Subcutaneous abdominal adipose tissue (tissue), 5 donors: Measurements from ENCODE around the gene GPR17.

ENCODE experiments used
- H3K27ac ChIP-seq: one replicate; pipeline ENCODE4 v1.7.0; 2013; ENCODE audit warnings: low read depth, mild to moderate bottlenecking, inconsistent platforms, low read length, moderate library complexity
- H3K27me3 ChIP-seq, 5 donors: one replicate each; pipeline ENCODE4 v1.7.0; 2013; ENCODE audit warnings: low read length in 5 of 5, inconsistent platforms in 1 of 5; ENCODE audit not compliant: control insufficient read depth in 5 of 5, insufficient read depth in 4 of 5
- H3K36me3 ChIP-seq, 5 donors: one replicate each; pipeline ENCODE4 v1.7.0; 2013; ENCODE audit warnings: low read length in 5 of 5; ENCODE audit not compliant: control insufficient read depth in 5 of 5, insufficient read depth in 5 of 5
- H3K4me1 ChIP-seq, 5 donors: one replicate each; pipeline ENCODE4 v1.7.0; 2013; ENCODE audit warnings: low read length in 5 of 5, mild to moderate bottlenecking in 3 of 5, moderate library complexity in 1 of 5; ENCODE audit not compliant: control insufficient read depth in 5 of 5, insufficient read depth in 5 of 5
- H3K4me3 ChIP-seq, 5 donors: one replicate each; pipeline ENCODE4 v1.7.0; 2013; ENCODE audit warnings: low read length in 5 of 5, low read depth in 1 of 5
- H3K9ac ChIP-seq, 5 donors: one replicate each; pipeline ENCODE4 v1.7.0; 2013; ENCODE audit warnings: low read length in 5 of 5, mild to moderate bottlenecking in 4 of 5, moderate library complexity in 3 of 5
- H3K9me3 ChIP-seq, 5 donors: one replicate each; pipeline ENCODE4 v1.7.0; 2013; ENCODE audit warnings: low read length in 5 of 5; ENCODE audit not compliant: control insufficient read depth in 5 of 5
- donor health status: healthy.
- donor health status: healthy.
- donor health status: healthy.
- donor health status: healthy.
- donor health status: healthy.

Gene GPR17

DNA sequence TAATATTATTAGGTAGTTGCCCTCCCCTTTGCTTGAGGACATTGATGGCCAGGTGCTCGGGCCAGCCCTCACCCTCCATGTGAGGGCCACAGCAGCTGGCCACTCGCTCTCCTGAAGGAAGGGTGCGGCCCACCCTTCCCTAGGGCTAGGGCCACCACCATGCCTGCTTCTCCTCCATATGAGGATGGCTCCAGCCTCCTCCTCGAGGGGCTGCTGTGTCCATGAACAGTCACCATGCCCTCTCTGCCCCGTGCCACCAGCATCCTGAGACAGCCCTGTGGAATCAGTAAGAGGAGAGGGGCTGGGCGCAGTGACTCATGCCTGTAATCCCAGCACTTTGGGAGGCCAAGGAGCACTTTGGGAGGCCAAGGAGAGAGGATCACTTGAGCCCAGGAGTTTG lies 2.4 kb downstream of the GPR17 start:
- H3K27ac ChIP-seq = no peak overlapping the region
- H3K4me3 ChIP-seq = no peak overlapping the region
- H3K9ac ChIP-seq = no peak overlapping the region
- H3K36me3 ChIP-seq = peaks cover 0 to 30% (median 12%) of the 10 kb centered on the region in 5 donors
- peaks cover 4 to 95% (median 38%) of the 10 kb centered on the region in 5 donors for H3K4me1 ChIP-seq
- H3K27me3 ChIP-seq = no peaks in the 10 kb centered on the region
- H3K9me3 ChIP-seq = no peaks in the 10 kb centered on the region

DNA sequence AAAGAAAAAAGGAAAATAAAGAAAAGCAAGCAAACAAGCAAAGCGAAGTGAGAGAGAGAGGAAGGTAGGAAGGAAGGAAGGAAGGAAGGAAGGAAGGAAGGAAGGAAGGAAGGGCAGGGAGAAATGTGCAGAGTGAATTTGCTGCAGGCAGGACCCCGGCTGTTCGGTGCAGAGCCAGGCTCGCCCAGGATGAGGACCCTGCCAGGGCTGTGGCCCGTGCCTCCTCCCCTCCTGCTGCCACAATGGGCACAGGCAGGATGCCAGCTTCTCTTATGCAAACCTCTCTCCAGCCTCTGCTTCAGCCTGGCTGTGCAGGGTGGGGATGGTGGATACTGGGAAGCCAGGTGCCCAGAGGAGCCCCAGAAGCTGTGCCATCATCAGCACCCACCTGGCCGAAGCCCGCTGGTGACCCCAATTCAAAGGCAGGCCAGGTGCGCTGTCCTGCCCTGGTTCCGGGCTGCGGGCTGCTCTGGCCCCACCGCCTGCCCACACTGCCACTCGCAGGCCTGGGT lies 3.2 kb downstream of the GPR17 start:
- Histone ChIP-seq H3K27me3 (no peaks in the 10 kb centered on the region), H3K36me3 (peaks cover 0 to 38% (median 19%) of the 10 kb centered on the region in 5 donors), H3K4me1 (peaks cover 4 to 95% (median 38%) of the 10 kb centered on the region in 5 donors), H3K9ac (peak overlapping the region in 1 of 5 donors; percentile 5), H3K9me3 (no peaks in the 10 kb centered on the region), H3K27ac (no peak overlapping the region), H3K4me3 (no peak overlapping the region)

DNA sequence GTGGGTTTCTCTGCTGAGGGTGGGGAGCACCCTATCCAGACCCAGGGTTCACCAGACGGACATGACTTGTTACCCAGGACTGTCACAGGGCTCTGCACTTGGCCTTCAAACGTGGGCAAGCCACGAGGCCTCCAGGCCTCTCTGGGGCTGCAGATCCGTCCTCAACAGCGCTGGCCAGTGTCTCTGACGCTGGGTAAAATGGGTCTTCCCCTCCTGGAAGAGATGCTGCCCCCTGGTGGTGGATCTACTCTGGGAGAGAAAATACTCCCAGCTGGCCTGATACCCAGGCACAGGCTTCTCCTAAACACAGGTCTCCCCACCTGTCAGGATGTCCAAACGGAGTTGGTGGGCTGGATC lies 3.7 kb downstream of the GPR17 start:
- Histone ChIP-seq H3K27me3 (no peaks in the 10 kb centered on the region), H3K4me1 (peaks cover 4 to 90% (median 38%) of the 10 kb centered on the region in 5 donors), H3K27ac (no peak overlapping the region), H3K9me3 (no peaks in the 10 kb centered on the region), H3K4me3 (no peak overlapping the region), H3K36me3 (peaks cover 0 to 43% (median 24%) of the 10 kb centered on the region in 5 donors), H3K9ac (no peak overlapping the region)

DNA sequence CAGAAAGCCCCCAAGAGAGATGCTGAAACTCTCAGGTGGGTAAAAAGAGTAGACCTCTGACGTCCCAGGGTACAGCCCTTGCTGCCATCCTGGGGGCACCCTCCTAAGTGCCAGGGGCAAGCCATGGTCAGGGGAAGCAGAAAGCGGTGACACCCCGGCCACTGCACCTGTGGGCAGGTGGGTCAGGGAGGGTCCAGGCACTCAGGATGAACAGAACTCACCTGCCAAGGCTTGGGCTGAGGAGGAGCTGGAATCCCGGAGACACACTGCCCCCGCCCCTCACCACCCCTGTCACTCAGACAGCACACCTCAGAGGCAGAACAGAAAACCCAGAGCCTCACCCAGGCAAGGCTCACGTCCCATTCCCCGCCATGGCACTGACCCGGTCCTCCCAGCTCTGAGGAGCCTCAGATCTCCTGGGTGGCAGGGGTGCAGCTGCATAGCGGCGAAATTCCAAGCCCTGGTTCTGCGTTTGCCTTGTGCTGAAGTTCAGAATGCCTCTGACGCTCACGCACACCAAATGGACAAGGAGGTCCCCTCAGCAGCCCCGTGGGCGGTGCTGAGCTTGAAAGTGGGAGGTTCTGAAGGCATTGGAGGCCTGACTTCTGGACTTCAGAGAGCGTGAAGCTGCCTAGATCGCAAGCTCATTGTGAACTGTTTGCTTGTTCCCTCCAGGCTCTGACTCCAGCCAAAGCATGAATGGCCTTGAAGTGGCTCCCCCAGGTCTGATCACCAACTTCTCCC lies 4.3 kb downstream of the GPR17 start:
- Histone ChIP-seq H3K27me3 (no peaks in the 10 kb centered on the region), H3K27ac (no peak overlapping the region), H3K4me3 (no peak overlapping the region), H3K9ac (no peak overlapping the region), H3K9me3 (no peaks in the 10 kb centered on the region), H3K4me1 (peaks cover 4 to 90% (median 38%) of the 10 kb centered on the region in 5 donors), H3K36me3 (peaks cover 0 to 46% (median 27%) of the 10 kb centered on the region in 5 donors)

DNA sequence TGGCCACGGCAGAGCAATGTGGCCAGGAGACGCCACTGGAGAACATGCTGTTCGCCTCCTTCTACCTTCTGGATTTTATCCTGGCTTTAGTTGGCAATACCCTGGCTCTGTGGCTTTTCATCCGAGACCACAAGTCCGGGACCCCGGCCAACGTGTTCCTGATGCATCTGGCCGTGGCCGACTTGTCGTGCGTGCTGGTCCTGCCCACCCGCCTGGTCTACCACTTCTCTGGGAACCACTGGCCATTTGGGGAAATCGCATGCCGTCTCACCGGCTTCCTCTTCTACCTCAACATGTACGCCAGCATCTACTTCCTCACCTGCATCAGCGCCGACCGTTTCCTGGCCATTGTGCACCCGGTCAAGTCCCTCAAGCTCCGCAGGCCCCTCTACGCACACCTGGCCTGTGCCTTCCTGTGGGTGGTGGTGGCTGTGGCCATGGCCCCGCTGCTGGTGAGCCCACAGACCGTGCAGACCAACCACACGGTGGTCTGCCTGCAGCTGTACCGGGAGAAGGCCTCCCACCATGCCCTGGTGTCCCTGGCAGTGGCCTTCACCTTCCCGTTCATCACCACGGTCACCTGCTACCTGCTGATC lies 4.9 kb downstream of the GPR17 start:
- no peak overlapping the region for H3K27ac ChIP-seq
- no peak overlapping the region for H3K9ac ChIP-seq
- peaks cover 0 to 49% (median 27%) of the 10 kb centered on the region in 5 donors for H3K36me3 ChIP-seq
- H3K9me3 ChIP-seq = no peaks in the 10 kb centered on the region
- no peak overlapping the region for H3K4me3 ChIP-seq
- H3K27me3 ChIP-seq = no peaks in the 10 kb centered on the region
- peaks cover 4 to 90% (median 38%) of the 10 kb centered on the region in 5 donors for H3K4me1 ChIP-seq

DNA sequence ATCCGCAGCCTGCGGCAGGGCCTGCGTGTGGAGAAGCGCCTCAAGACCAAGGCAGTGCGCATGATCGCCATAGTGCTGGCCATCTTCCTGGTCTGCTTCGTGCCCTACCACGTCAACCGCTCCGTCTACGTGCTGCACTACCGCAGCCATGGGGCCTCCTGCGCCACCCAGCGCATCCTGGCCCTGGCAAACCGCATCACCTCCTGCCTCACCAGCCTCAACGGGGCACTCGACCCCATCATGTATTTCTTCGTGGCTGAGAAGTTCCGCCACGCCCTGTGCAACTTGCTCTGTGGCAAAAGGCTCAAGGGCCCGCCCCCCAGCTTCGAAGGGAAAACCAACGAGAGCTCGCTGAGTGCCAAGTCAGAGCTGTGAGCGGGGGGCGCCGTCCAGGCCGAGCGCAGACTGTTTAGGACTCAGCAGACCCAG lies 5.4 kb downstream of the GPR17 start:
- Histone ChIP-seq H3K9me3 (no peaks in the 10 kb centered on the region), H3K4me1 (peaks cover 4 to 88% (median 38%) of the 10 kb centered on the region in 5 donors), H3K27me3 (no peaks in the 10 kb centered on the region), H3K36me3 (peaks cover 0 to 50% (median 27%) of the 10 kb centered on the region in 5 donors), H3K9ac (no peak overlapping the region), H3K27ac (no peak overlapping the region), H3K4me3 (no peak overlapping the region)

DNA sequence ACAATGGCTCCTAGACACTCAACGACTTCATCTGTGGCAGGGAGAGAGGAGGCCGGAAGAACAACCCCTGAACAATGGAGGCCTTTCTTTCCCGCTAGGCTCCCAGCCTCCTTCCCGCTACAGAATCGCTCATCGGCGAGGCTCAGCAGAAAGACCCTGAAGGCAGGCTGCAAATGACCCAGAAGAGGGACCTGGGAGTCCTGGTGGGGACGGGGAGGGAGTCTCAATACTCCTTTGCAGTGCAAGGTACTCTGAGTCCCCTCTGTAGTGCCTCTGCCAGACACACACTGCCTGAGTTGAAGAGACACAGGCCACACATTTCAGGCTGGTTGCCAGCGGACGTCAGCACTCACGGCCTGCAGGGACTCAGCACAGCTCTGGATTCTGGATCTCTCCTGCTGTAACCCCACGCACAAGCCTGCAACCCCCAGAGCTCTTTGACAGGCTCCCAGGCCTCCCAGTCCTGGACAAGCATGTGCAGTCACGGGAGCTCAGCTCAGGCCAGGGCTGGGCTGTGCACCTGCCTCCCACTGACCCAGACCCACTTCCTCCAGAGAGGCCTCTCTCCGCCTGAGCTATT lies 6.1 kb downstream of the GPR17 start:
- H3K27me3 ChIP-seq = no peaks in the 10 kb centered on the region
- H3K27ac ChIP-seq = no peak overlapping the region
- no peak overlapping the region for H3K9ac ChIP-seq
- peaks cover 0 to 54% (median 27%) of the 10 kb centered on the region in 5 donors for H3K36me3 ChIP-seq
- H3K4me3 ChIP-seq = no peak overlapping the region
- H3K9me3 ChIP-seq = no peaks in the 10 kb centered on the region
- H3K4me1 ChIP-seq = peaks cover 1 to 88% (median 37%) of the 10 kb centered on the region in 5 donors

DNA sequence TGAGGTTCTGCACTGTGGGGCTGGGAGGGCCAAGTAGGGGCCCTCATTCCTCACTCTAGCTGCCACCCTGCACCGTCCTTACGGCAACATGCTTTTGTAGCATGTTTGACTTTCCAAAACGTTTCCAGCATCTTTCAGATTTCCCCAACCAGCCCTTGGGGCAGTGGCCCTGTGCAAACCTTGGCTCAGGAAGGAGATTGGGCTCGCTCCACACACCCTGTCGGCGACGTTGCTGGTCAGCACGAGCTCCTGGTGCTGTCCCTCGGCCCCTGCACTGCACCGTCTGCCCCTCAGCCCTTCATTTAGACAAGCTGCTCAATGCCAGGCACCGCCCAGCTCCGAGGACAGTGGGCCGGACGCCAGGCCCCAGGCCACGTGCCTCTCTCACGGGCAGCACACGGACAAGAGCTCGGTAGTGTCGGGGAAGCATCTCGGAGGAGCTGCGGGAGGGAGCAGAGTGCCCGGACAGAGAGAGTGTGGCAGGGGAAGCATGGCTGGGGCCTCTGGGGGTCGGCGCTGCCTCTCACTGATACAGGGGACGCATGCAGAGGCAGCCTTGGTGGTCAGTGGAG lies 6.9 kb downstream of the GPR17 start:
- Histone ChIP-seq H3K9ac (no peak overlapping the region), H3K4me3 (no peak overlapping the region), H3K9me3 (no peaks in the 10 kb centered on the region), H3K36me3 (peaks cover 0 to 57% (median 30%) of the 10 kb centered on the region in 5 donors), H3K27ac (no peak overlapping the region), H3K4me1 (peaks cover 1 to 88% (median 37%) of the 10 kb centered on the region in 5 donors), H3K27me3 (no peaks in the 10 kb centered on the region)

DNA sequence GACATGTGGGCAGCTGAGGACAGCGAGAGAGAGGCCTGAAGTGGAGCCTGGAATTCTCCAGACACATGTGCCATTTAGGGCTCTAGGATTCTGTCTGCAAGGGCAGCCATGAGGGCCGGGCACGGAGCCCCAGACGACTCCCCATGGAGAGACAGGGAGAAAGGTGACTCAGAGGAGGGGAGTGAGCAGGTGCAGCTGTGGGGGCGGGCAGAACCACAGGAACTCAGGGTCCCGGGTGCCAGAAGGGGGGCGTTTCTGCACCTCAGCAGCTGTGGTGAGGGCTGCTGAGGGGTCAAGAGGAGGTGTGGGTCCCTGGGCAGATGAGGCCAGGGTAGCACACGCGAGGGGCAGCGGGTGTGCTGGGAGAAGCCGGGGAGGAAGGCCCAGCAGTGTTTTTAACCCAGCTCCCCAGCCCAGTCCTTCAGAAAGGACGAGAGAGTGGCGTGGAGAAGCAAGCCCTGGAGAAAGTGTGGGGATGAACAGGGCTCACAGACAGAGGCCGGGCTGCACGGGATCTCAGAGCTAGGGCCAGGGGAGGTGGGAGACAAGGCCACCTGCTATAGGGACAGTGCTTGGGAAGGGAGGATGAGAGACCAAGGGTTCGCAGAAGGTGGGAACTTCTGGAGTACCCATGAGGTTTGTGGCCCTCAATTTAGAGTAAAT lies 7.6 kb downstream of the GPR17 start:
- H3K9ac ChIP-seq = no peak overlapping the region
- H3K36me3 ChIP-seq = peaks cover 0 to 56% (median 30%) of the 10 kb centered on the region in 5 donors
- no peak overlapping the region for H3K27ac ChIP-seq
- no peaks in the 10 kb centered on the region for H3K27me3 ChIP-seq
- H3K9me3 ChIP-seq = no peaks in the 10 kb centered on the region
- H3K4me3 ChIP-seq = no peak overlapping the region
- H3K4me1 ChIP-seq = peaks cover 1 to 88% (median 40%) of the 10 kb centered on the region in 5 donors
